Left lung (tissue), 10 donors: Measurements from ENCODE around the gene MSX2. TPM values are rescaled to one million over a fixed set of nuclear protein-coding genes. Genes with fewer than 3 reads are reported as not detected.

Experiments
- ATAC-seq: fragments of 200-7000 bp; cut with Tn5 transposase; one replicate; pipeline ENCODE4 v1.9.1; 2020; ENCODE audit warnings: moderate library complexity
- DNase-seq, 4 donors: peaks; one replicate each; pipeline ENCODE4 v3.0.0-alpha.2; 2013 to 2020
- H3K27ac ChIP-seq, 2 donors: fragments of 200-600 bp; sonication (generic) in 1 of 2; one replicate each; pipeline versions ENCODE4 v1.5.0 to v1.8.0; 2020 to 2021
- H3K27me3 ChIP-seq, 2 donors: fragments of 200-600 bp; sonication (generic) in 1 of 2; one replicate each; pipeline versions ENCODE4 v1.5.0 to v1.8.0; 2020 to 2021
- H3K36me3 ChIP-seq, 2 donors: fragments of 200-600 bp; sonication (generic) in 1 of 2; one replicate each; pipeline versions ENCODE4 v1.5.0 to v1.8.0; 2020 to 2021
- H3K4me1 ChIP-seq, 2 donors: fragments of 200-600 bp; one replicate each; pipeline ENCODE4 v1.8.0; 2021
- H3K4me3 ChIP-seq, 2 donors: fragments of 200-600 bp; sonication (generic) in 1 of 2; one replicate each; pipeline versions ENCODE4 v1.5.0 to v1.8.0; 2020 to 2021; ENCODE audit warnings: mild to moderate bottlenecking in 1 of 2
- H3K9me3 ChIP-seq, 2 donors: fragments of 200-600 bp; sonication (generic) in 1 of 2; one replicate each; pipeline versions ENCODE4 v1.5.0 to v1.8.0; 2020 to 2021
- intact Hi-C, 2 donors: fragments of 100-400 bp; cut with DNase I; formaldehyde crosslinking; loops; one replicate each; pipeline versions ENCODE4 v1.11.2 to v1.14.2; 2022
- polyA plus RNA-seq, 6 donors: library from polyadenylated mRNA; unstranded; fragments of 120-200 nt; gene quantifications; one replicate each; pipeline ENCODE4 v1.2.1, GENCODE V29; 2013; ENCODE audit not compliant: insufficient read length in 6 of 6
- total RNA-seq, 2 donors: library from RNA; stranded (reverse); fragmentation: NEBNext Ultra II Directional; extraction: Animal tissue kit (Norgen Biotek cat#: 25700); gene quantifications; one replicate each; pipeline ENCODE4 v1.2.1, GENCODE V29; 2021
- TF ChIP-seq, protein P1 (sequence below), 2 donors: fragments of 200-600 bp; sonication (generic) in 1 of 2; IDR thresholded peaks; one replicate each; pipeline versions ENCODE4 v1.5.0 to v1.8.0; 2021; ENCODE audit warnings: antibody characterized with exemption in 2 of 2
- donor health status: DM: no; HTN: yes; CAD: no.
- donor health status: DM: no; HTN: no; CAD: no.

MSX2 gene
- total and polyA plus RNA-seq, 8 donors = 0.70 to 2.2 (median 1.3) TPM

DNA sequence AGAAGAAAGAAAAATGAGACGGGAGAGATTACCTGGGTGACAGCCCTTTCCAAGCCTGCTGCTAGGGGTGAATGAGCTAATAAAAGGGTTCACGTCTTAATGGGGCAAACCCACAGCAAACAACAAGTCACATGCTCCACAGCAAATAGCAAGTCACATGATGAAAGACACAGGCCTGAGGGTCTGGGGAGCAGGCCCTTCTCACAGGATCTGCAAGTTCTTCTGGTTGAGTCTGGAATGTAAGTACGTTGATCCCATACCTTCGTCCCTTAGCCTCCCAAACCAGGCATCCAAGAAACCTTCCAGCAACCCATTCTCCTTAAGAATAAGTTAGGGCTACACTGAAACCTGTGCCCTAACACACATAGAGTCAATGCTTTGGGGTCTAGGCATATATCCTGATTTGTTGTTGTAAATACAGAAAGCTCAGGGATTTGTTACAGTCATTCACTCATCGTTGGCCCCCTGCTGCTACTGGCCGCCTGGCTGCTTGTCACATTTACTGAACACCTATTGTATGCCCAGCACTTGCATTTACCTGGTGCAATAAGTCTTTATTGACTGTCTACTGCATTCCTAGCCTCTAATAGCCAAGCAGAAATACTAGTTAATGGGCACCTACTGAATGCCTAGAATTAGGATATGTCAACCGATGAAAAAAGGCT is 43.3 kb upstream of the MSX2 start:
- TF ChIP-seq, protein P1, sequence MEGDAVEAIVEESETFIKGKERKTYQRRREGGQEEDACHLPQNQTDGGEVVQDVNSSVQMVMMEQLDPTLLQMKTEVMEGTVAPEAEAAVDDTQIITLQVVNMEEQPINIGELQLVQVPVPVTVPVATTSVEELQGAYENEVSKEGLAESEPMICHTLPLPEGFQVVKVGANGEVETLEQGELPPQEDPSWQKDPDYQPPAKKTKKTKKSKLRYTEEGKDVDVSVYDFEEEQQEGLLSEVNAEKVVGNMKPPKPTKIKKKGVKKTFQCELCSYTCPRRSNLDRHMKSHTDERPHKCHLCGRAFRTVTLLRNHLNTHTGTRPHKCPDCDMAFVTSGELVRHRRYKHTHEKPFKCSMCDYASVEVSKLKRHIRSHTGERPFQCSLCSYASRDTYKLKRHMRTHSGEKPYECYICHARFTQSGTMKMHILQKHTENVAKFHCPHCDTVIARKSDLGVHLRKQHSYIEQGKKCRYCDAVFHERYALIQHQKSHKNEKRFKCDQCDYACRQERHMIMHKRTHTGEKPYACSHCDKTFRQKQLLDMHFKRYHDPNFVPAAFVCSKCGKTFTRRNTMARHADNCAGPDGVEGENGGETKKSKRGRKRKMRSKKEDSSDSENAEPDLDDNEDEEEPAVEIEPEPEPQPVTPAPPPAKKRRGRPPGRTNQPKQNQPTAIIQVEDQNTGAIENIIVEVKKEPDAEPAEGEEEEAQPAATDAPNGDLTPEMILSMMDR (IDR thresholded peaks at IDR 0.05) = no peak
- Histone ChIP-seq H3K27ac (no peak overlapping the region), H3K9me3 (no peaks in the 10 kb centered on the region), H3K4me1 (no peaks in the 10 kb centered on the region), H3K4me3 (no peak overlapping the region), H3K36me3 (no peaks in the 10 kb centered on the region), H3K27me3 (peaks cover 2 to 36% of the 10 kb centered on the region in 2 donors)
- intact Hi-C loops = no loop called here
- DNase-seq (no peak), ATAC-seq (no peak)

DNA sequence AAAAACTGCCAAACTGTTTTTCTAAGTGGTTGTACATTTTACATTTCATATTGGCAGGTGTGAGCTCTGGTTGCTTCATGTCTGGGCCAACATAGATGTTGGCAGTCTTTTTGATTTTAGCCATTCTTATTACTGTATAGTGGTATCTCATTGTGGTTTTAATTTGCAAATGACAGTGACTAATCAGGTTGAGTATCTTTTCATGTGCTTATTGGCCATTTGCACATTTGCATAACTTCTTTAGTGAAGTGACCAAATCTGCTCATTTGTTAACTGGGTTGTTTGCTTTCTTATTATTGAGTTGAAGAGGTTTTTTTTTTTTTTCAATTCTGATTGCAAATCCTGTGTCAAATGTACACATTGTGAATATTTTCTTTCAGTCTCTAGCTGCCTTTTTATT is 36.9 kb upstream of the MSX2 start:
- Histone ChIP-seq H3K27ac (no peak overlapping the region), H3K27me3 (peaks cover 50 to 83% of the 10 kb centered on the region in 2 donors), H3K9me3 (no peaks in the 10 kb centered on the region), H3K4me3 (no peak overlapping the region), H3K4me1 (no peaks in the 10 kb centered on the region), H3K36me3 (no peaks in the 10 kb centered on the region)
- DNase-seq (no peak), ATAC-seq (no peak)
- TF ChIP-seq, protein P1 (IDR thresholded peaks at IDR 0.05) = no peak
- intact Hi-C loops = no loop called here

DNA sequence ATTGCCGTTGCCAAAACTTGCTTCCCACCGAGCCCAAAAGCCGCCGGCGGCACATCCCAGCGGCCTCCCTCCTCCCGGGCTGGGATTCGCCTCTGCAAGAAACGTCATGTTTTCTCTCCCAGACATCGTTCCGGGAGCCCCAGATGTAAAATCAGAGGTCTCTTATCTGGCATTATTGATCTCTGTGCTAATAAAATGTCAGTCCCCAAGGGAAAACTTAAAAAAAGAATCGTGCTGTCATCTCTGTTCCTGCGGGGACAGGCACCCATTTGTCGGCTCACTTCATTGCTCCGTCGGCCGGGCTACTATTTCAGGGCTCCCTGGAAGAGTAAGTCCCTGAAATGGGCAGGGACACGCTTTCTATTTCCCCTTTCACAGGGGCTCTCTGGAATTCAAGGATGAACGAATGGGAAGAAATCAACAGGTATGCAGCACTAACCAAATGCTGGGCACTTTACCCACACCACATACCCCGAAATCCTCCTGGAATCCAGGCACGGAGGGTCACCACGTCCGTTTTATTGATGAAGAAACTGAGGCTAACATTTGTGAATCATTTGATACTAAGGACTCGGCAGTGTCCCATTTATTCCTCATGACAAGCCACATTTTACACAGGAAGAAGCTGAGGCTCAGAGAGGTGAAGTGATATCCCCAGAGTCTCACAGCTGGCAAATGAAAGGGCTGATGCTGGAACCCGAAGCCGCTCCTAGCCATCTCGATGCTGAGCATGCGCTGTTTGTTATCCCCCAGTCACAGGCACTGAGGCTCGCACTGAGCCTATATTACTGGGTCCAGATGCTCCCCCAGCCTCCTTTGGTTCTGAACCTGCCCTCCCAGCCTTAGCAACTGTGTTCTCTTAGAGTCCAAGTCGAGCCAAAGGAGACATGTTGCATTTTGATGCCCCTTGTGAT is 35.7 kb upstream of the MSX2 start:
- Histone ChIP-seq H3K27me3 (peaks cover 60 to 95% of the 10 kb centered on the region in 2 donors), H3K4me1 (no peaks in the 10 kb centered on the region), H3K4me3 (no peak overlapping the region), H3K9me3 (no peaks in the 10 kb centered on the region), H3K27ac (no peak overlapping the region), H3K36me3 (no peaks in the 10 kb centered on the region)
- TF ChIP-seq, protein P1 (IDR thresholded peaks at IDR 0.05) = no peak
- intact Hi-C loops = no loop called here
- DNase-seq (no peak), ATAC-seq (no peak)

DNA sequence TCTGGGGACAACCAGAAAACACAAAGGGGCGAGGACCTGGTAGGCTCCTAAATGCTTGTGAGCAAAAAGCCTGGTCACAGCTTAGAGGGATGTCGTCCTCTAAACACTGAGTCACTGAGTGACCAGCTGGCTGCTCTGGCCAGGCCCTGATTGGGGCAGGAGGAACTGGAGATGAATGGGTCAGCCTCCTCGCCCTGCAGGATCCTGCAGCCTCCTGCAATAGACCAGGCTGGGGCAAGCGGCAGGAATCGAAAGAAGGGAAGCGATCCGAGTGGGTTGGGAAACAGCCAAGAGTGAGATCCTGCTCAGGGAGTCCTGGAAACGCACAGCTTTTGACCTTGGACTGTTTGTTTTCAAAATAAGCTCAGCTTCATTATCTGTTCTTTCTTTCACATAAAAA is 34.1 kb upstream of the MSX2 start:
- H3K36me3 ChIP-seq = no peaks in the 10 kb centered on the region
- intact Hi-C loops = no loop called here
- no peaks in the 10 kb centered on the region for H3K9me3 ChIP-seq
- TF ChIP-seq, protein P1 (IDR thresholded peaks at IDR 0.05) = no peak
- H3K4me1 ChIP-seq = no peaks in the 10 kb centered on the region
- H3K27ac ChIP-seq = no peak overlapping the region
- peaks cover 61 to 100% of the 10 kb centered on the region in 2 donors for H3K27me3 ChIP-seq
- DNase-seq = no peak
- ATAC-seq = no peak
- H3K4me3 ChIP-seq = no peak overlapping the region

DNA sequence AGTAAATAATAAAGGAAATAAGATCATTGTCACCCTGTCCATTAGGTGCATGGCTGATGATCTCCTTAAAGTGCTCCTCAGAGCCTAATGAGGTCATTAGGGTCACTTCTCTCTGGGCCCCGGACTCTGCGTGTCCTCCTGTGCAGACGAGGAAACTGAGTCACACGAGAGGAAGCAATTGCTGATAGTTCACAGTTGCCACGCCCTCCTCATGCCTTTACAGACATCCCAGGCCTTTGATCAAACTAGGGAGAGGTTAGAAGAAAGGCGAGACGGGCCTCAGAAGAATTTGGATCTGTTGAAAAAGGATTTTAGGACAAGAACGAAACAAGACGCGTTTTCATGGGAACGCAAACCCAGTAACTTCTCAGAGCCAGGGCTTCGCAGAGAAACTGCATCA is 32.0 kb upstream of the MSX2 start:
- Histone ChIP-seq H3K4me3 (no peak overlapping the region), H3K27ac (no peak overlapping the region)

More for the DNA sequence above, 32.0 kb upstream of the MSX2 start:
- H3K9me3 ChIP-seq = no peaks in the 10 kb centered on the region
- DNase-seq (no peak), ATAC-seq (no peak)
- peaks cover 47 to 93% of the 10 kb centered on the region in 2 donors for H3K27me3 ChIP-seq
- H3K36me3 ChIP-seq = no peaks in the 10 kb centered on the region
- intact Hi-C loops = no loop called here
- no peaks in the 10 kb centered on the region for H3K4me1 ChIP-seq
- TF ChIP-seq, protein P1 (IDR thresholded peaks at IDR 0.05) = no peak
